ENCODE data around the gene XPO4. TPM values are rescaled to one million over a fixed set of nuclear protein-coding genes. Genes with fewer than 3 reads are reported as not detected.

Gene XPO4
- total RNA-seq, 3 donors from 2014 or later, result 13.1 to 14.6 (median 13.5) TPM

DNA sequence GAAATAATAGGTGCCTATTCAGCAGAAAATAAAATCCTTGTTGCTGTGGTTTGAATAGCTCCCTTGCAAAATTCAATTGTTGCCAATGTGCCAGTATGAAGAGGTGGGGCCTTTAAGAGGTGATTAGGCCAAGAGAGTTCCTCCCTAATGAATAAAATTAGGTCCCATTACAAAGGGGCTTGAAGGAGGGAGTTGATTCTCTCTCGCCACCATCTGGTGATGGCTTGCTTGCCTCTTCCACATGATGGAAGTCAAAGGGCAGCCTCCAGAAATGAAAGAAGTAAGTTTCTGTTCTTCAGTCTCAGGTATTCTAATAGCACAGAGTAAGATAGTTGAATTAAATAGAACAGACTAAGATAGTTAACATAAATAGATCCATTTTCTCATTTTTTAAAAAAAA is 125.8 kb downstream of the XPO4 start:
- Histone ChIP-seq H3K4me3 (no peak overlapping the region), H3K9me3 (no peaks in the 10 kb centered on the region), H3K4me1 (ENCODE audit: low read depth) (no peaks in the 10 kb centered on the region), H3K36me3 (ENCODE audit: low read depth) (no peaks in the 10 kb centered on the region)
- intact Hi-C loops (cut with DNase I, micrococcal nuclease), result no loop called here
- TF ChIP-seq, protein P1, sequence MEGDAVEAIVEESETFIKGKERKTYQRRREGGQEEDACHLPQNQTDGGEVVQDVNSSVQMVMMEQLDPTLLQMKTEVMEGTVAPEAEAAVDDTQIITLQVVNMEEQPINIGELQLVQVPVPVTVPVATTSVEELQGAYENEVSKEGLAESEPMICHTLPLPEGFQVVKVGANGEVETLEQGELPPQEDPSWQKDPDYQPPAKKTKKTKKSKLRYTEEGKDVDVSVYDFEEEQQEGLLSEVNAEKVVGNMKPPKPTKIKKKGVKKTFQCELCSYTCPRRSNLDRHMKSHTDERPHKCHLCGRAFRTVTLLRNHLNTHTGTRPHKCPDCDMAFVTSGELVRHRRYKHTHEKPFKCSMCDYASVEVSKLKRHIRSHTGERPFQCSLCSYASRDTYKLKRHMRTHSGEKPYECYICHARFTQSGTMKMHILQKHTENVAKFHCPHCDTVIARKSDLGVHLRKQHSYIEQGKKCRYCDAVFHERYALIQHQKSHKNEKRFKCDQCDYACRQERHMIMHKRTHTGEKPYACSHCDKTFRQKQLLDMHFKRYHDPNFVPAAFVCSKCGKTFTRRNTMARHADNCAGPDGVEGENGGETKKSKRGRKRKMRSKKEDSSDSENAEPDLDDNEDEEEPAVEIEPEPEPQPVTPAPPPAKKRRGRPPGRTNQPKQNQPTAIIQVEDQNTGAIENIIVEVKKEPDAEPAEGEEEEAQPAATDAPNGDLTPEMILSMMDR (IDR thresholded peaks at IDR 0.05), result no peak
- DNase-seq (no peak), ATAC-seq (no peak)

- ATAC-seq (no peak), DNase-seq (no peak)
- H3K4me3 ChIP-seq, result no peak overlapping the region
- intact Hi-C loops (cut with DNase I, micrococcal nuclease), result no loop called here
- TF ChIP-seq, protein P1 (IDR thresholded peaks at IDR 0.05), result no peak
- H3K4me1 ChIP-seq (ENCODE audit: low read depth), result no peaks in the 10 kb centered on the region
- no peaks in the 10 kb centered on the region for H3K36me3 ChIP-seq (ENCODE audit: low read depth)
- H3K9me3 ChIP-seq, result no peaks in the 10 kb centered on the region
These were observed 126.6 kb downstream of the XPO4 start for GRCh38 chr13:20775961-20776360.

- Histone ChIP-seq H3K4me3 (no peak overlapping the region), H3K4me1 (ENCODE audit: low read depth) (no peaks in the 10 kb centered on the region), H3K9me3 (no peaks in the 10 kb centered on the region), H3K36me3 (ENCODE audit: low read depth) (no peaks in the 10 kb centered on the region)
- ATAC-seq (no peak), DNase-seq (no peak)
- TF ChIP-seq, protein P1 (IDR thresholded peaks at IDR 0.05), result no peak
- intact Hi-C loops (cut with DNase I, micrococcal nuclease), result no loop called here
These were observed 127.8 kb downstream of the XPO4 start for GRCh38 chr13:20774746-20775145.

DNA sequence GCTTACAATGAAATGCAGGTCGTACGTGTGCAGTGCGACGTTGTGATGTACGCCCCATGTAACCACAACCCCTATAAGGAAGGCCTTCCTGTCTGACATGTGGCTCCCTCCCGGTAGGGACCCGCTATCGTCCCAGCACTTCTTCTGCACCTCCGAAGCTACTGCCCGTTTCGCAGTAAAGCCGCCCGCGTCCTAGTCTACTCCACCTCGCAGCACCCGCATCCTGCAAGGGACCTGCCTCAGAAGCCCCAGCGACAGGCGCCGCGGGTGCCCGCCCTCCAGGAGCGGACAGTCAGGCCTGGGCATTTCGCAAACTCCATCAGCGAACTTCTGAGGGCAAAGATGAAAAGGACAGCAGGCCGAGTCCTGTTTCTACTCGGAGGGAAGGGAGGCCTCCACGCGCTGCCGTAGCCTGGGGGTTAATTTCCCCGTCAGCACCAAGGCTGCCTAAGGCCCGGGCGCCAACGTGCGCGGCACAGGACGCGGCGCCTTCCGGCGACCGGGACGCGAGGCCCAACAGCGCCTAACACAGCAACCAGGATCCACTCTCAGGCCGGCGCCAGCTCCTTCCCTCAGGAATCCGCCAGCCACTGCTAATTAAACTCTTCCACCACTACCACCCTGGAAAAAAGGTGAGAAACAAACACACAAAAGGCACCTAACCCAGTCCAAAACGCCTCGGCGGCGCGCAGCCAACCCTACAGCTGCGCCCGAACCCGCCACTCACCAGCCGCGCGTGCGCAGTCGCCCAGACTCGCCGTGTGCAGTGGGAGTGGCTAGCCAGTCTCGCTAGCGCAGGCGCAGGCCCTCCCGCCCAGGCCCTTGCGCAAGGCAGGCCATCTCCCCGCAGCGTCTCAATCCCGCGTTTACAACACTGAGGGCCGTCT is 129.1 kb downstream of the XPO4 start, which contains the start of gene EEF1AKMT1:
TSS of gene EEF1AKMT1 (minus strand) at position 768 of the 887 bp plus-strand sequence. CDS start 16,363 bp downstream, outside the sequence.
- DNase-seq (peak; percentile 94 to 97 (median 95)), ATAC-seq (peak; percentile 99)
- H3K9me3 ChIP-seq, result no peaks in the 10 kb centered on the region
- intact Hi-C loops (cut with DNase I, micrococcal nuclease), result no loop called here
- no peaks in the 10 kb centered on the region for H3K4me1 ChIP-seq (ENCODE audit: low read depth)
- peak within 1 kb of the TSS; percentile 38 for H3K4me3 ChIP-seq
- no peaks in the 10 kb centered on the region for H3K36me3 ChIP-seq (ENCODE audit: low read depth)
- TF ChIP-seq, protein P1 (IDR thresholded peaks at IDR 0.05), result no peak

- Histone ChIP-seq H3K4me3 (no peak overlapping the region), H3K36me3 (ENCODE audit: low read depth) (no peaks in the 10 kb centered on the region), H3K4me1 (ENCODE audit: low read depth) (no peaks in the 10 kb centered on the region), H3K9me3 (peaks cover 6% of the 10 kb centered on the region)
- intact Hi-C loops (cut with DNase I, micrococcal nuclease), result no loop called here
- no peak for ATAC-seq
- TF ChIP-seq, protein P1 (IDR thresholded peaks at IDR 0.05), result no peak
- no peak for DNase-seq
These were observed 130.0 kb downstream of the XPO4 start for GRCh38 chr13:20772401-20773131.

Data from mucosa of descending colon (tissue), 3 donors.